Stimulated activated CD4-positive, alpha-beta T cell treated with anti-CD3 and anti-CD28 coated beads, Interleukin-1b, Interleukin-23, amount 100 ng/mL, for 4 hours (primary cell): ENCODE measurements around the gene SCLT1.

Experiments used
- DNase-seq, 2 donors: peaks; one replicate each; pipeline ENCODE4 v3.0.0-alpha.2; 2020; ENCODE audit warnings: low read depth in 2 of 2

Gene SCLT1

GRCh38 chr4:128957459-128957858 is 135.9 kb downstream of the SCLT1 start:
- DNase-seq = no peak

- no peak for DNase-seq
Measured at GRCh38 chr4:128955751-128956150, 137.6 kb downstream of the SCLT1 start.

DNA sequence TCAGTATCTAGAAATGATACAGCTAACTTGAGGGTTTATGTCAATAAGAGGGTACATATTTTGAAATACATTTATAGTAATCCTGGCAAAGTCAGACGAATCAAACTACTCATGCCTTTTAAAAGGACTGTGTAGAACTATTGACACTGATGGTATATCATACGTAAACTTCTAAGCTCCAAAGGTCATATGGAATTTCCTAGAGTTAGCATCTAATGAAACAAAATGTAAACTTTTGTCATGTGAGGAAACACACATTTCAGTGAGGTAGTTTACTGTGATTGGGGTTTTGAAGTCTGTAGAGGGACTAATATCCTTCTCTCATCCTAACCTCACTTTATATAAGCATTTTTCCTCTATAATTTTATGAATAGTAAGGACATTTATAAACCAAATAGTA is 138.4 kb downstream of the SCLT1 start:
- no peak for DNase-seq

GRCh38 chr4:128951316-128951715 is 142.0 kb downstream of the SCLT1 start:
- DNase-seq = no peak

GRCh38 chr4:128950796-128951195 is 142.5 kb downstream of the SCLT1 start:
- no peak for DNase-seq

DNA sequence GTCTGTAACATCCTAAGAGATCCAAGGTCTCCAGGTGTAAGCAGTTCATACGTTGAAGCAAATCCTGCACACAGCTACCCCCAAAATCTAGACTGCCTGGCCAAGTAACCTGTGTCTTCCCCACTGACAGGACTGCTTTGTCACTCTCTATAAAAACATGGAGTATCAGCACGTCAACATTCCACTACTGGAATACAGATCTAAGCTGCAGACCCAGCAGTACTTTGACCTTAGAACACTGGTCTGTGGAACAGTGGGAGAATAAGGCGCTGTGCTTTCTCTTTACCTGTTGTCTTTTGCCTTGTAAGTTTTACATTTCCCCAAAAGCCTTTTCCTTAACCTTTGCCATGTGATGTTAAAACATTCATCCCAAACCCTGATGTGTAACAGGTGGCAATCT is 146.4 kb downstream of the SCLT1 start:
- no peak for DNase-seq

DNA sequence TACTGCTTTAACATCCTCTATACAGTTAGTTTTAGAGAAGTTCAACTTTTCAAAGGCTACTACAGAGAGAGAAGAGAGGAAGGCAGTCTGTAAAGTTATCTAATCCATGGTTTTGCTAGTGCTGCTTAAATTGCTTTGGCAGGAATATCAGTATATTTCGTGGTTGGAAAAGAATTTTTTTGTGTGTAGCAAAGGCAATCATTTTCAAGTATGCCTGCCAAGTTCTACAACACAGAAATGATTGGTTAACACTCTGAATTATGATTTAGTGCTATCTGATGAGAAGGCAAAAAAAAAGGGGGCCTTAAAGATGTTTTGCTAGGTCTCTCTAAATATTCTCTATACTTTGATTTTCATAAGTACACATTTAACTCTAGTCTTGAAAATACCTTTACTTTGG is 150.7 kb downstream of the SCLT1 start:
- no peak for DNase-seq

- no peak for DNase-seq
Measured at GRCh38 chr4:128940971-128941370, 152.4 kb downstream of the SCLT1 start.

DNA sequence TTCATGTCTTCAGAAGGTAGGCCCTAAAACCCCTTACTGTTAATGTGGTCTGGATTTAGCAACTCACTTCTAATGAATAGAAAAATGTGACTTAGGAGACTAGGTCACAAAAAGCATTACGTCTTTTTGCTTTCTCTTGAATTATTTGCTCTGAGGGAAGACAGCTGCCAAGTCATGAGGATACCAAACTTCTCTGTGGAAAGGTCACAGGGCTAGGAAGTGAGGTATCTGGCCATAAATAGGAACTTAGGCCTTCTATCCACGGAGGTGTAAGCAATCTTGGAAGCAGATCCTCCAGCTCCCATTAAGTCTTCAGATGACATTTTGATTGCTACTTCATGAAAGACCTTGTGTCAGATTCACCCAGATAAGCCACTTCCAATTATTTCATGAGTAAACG is 163.3 kb downstream of the SCLT1 start:
- no peak for DNase-seq

GRCh38 chr4:128924951-128925350 is 168.4 kb downstream of the SCLT1 start:
- no peak for DNase-seq

- DNase-seq = no peak
Measured at GRCh38 chr4:128921954-128922353, 171.4 kb downstream of the SCLT1 start.

DNA sequence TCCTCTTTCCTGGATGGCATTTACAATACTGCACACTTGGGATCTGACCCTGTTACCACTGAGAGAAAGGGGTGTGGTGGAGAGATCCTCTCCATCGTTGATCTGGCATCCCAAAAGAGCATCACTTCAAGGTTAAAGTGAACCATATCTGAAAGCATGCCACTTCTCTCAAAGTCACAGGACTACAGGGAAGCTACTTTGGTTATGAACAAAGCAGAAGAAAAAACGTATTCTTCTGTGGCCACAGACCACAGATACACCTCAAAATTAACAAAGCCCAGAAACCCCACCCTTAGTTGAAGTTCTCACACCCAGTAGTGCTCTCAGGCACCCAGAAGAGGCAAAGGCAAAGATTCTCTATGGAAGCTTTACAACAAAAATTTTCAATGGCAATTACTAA is 175.6 kb downstream of the SCLT1 start:
- no peak for DNase-seq

GRCh38 chr4:128916832-128917231 is 176.5 kb downstream of the SCLT1 start:
- DNase-seq = no peak

- no peak for DNase-seq
Measured at GRCh38 chr4:128915544-128915943, 177.8 kb downstream of the SCLT1 start.

- no peak for DNase-seq
Measured at GRCh38 chr4:128913228-128913627, 180.1 kb downstream of the SCLT1 start.

DNA sequence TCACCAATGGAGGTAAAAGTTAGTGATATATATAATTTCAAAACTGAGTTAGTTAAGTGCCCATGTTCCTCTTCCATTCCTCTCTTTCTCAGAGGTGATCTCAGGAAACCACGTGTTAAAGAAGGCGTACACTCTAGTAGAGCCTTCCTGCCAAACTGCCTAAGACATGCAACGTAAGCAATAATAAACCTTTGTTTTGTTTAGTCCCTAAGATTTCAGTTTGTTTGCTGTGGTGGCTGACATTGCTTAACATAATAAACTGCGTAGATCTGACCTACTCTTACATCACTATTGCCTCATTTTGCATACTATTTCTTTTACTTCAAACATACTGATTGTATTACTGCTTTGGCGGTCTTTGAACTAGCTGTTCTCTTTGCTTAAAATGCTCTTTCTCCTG is 184.6 kb downstream of the SCLT1 start:
- no peak for DNase-seq

- no peak for DNase-seq
Measured at GRCh38 chr4:128907981-128908380, 185.4 kb downstream of the SCLT1 start.

DNA sequence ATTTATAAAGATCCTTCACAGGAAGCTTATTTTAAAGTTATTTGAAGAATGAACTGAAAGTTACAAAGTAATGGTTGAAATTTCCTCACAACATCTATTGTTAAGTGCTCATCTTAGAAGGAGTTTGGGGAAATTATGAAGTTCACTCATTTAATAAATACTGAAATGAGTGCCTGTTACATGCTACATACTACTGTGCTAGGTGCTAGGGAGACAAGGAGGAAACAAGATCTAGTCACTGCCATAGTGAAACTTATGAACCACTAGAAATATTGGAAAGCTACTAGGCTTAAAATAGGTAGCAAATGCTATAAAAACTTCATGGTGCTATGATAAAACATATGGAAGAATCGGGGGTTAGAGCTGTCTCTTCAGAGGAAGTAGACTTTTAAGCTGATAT is 186.8 kb downstream of the SCLT1 start:
- DNase-seq = no peak

DNA sequence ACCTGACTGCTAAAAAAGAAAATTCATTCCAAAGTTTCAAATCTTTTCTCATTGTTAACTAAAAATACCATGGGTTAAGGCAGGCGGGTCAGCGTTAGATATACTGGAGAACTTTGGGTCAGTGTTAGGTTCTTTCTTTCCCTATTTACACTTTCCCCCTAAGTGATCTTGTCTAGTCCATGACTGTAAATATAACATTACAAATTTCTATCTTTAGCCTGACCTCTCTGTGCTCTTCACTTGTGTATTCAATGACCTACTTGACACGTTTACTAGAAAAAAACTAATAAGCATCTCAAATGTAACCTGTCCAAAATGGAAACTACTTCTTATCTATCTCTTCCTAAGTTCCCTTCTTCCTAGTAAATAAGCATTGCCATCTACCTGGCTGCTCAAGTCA is 188.5 kb downstream of the SCLT1 start:
- DNase-seq = no peak

- no peak for DNase-seq
Measured at GRCh38 chr4:128880662-128881061, 212.7 kb downstream of the SCLT1 start.

GRCh38 chr4:128879971-128880370 is 213.4 kb downstream of the SCLT1 start:
- DNase-seq = no peak

DNA sequence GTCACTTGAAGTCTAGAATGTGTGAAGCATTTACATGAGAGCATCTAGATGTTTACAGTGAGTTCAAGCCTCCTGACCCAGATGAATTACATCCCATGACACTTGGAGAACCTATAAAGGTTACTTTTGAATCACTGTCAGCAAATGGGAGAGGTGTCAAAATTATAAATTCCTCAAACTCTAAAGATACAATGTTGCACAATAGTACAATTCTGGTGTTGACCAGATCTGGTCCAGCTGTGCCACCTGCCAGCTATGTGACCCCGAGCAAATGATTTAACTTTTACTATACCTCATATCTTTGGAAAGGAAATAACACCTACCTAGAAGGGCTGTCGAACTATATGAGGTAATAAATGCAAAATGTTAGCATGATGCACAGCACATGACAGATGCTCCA is 214.1 kb downstream of the SCLT1 start:
- DNase-seq = no peak

GRCh38 chr4:128877934-128878333 is 215.4 kb downstream of the SCLT1 start:
- DNase-seq = no peak

DNA sequence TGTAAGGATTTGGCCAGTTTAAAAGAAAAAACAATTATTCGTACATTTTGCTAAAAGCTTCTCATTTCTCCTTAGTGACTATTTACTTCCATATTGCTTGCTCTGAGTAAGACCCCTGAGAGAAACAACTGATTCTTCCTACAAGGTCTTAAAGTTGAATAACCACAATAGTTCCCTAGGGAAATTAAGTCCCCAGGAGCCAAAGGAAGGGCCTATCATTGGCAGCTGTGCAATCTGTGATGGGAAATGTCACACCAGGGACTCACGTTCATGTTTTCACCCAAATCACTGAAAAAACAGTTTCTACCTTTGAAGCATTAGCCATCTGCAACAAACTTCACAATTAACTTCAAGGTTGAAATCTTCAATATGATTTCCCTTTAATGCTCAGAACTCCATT is 217.1 kb downstream of the SCLT1 start:
- DNase-seq = no peak

DNA sequence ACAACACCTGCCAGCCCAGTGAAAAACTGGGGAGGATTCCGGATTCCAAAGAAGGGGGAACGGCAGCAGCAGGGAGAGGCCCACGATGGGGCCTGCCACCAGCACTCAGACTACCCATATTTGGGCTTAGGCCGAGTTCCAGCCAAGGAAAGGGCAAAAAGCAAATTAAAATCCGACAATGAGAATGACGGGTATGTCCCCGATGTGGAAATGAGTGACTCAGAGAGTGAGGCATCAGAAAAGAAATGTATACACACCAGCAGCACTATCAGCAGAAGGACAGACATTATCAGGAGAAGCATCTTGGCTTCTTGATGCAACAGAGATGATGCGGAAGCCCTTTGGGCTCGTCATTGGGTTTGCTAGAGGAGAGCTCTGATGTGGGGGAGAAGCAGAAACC is 221.4 kb downstream of the SCLT1 start:
- no peak for DNase-seq
